BJ (cell line): Measurements from ENCODE around the gene RCAN3. TPM values are rescaled to one million over a fixed set of nuclear protein-coding genes. Genes with fewer than 3 reads are reported as not detected.
"Not testable (repeated sequence)": the region's sequence is repeated elsewhere in the genome, so short reads cannot be mapped to it uniquely, and the experiment has no call there.

Source experiments
- CTCF ChIA-PET: fragments of 350-600 bp; formaldehyde crosslinking; extraction: SDS; loops from one replicate; lab custom pipeline; 2021; ENCODE audit warnings: antibody characterized with exemption, inconsistent platforms; lab: Yijun Ruan, JAX
- POLR2A ChIA-PET: fragments of 300-600 bp; sonication (Branson Sonifier 250); formaldehyde crosslinking; extraction: SDS; loops from one replicate; lab custom pipeline; 2021; ENCODE audit warnings: antibody characterized with exemption; lab: Charles Lee
- DNase-seq: peaks from one replicate; pipeline ENCODE4 v3.0.0-alpha.2; 2011; ENCODE audit warnings: low read depth
- H3K27me3 ChIP-seq: 2 replicates; pipeline ENCODE4 v1.6.0; 2011; ENCODE audit warnings: low read length; ENCODE audit not compliant: control insufficient read depth, insufficient read depth
- H3K36me3 ChIP-seq: 2 replicates; pipeline ENCODE4 v1.5.1; 2011; ENCODE audit warnings: low read length; ENCODE audit not compliant: control insufficient read depth, insufficient read depth
- H3K4me3 ChIP-seq: 2 replicates; pipeline ENCODE4 v1.5.1; 2011; ENCODE audit warnings: low read depth, mild to moderate bottlenecking, control low read depth, low read length
- CTCF ChIP-seq: IDR thresholded peaks from 2 replicates; pipeline ENCODE4 v1.5.1; 2011; ENCODE audit warnings: low read depth, mild to moderate bottlenecking, control low read depth, inconsistent platforms, low read length, moderate library complexity; ENCODE audit not compliant: insufficient read depth
- polyA plus RNA-seq: library from polyadenylated mRNA; depleted of rRNA; stranded (reverse); fragments of >200 nt; gene quantifications from 2 replicates; pipeline ENCODE4 v1.2.3, GENCODE V29; 2011

Gene RCAN3
- polyA plus RNA-seq, 1 experiment: 7.6 TPM

- no peak for TF ChIP-seq CTCF
- H3K27me3 ChIP-seq: no peaks in the 10 kb centered on the region
- H3K4me3 ChIP-seq: no peak overlapping the region
- H3K36me3 ChIP-seq: peaks cover 4% of the 10 kb centered on the region
- POLR2A ChIA-PET: no interaction called here
- no peak for DNase-seq
- CTCF ChIA-PET: interaction anchor here (0.6 to 1.2 kb wide), 2 partner anchors 43 to 261 kb away, joined by 3 to 4 read pairs; no protein-coding TSS in a partner anchor
Measured at GRCh38 chr1:24459551-24460266, 42.9 kb upstream of the RCAN3 start.

- DNase-seq, POLR2A ChIA-PET, H3K36me3 ChIP-seq, H3K27me3 ChIP-seq, H3K4me3 ChIP-seq: not testable (repeated sequence)
- CTCF ChIA-PET: interaction anchor here (0.7 to 2.9 kb wide), 2 partner anchors 10 to 57 kb away, joined by 3 to 10 read pairs; no protein-coding TSS in a partner anchor
Measured at GRCh38 chr1:24462128-24462527, 40.5 kb upstream of the RCAN3 start.

- CTCF ChIA-PET: interaction anchor here (0.7 to 2.9 kb wide), 3 partner anchors 11 to 71 kb away, joined by 3 to 10 read pairs (median 3); no protein-coding TSS in a partner anchor
Measured at GRCh38 chr1:24463776-24464735, 38.6 kb upstream of the RCAN3 start.

GRCh38 chr1:24465099-24465498 is 37.5 kb upstream of the RCAN3 start:
- Histone ChIP-seq H3K36me3 (peaks cover 3% of the 10 kb centered on the region; the same call in 1 of the 2 replicates), H3K4me3 (no peak overlapping the region), H3K27me3 (no peaks in the 10 kb centered on the region)
- CTCF ChIA-PET: interaction anchor here (0.7 to 1.2 kb wide), 2 partner anchors 12 to 433 kb away, joined by 3 read pairs; no protein-coding TSS in a partner anchor
- POLR2A ChIA-PET: interaction anchor here (0.6 kb wide), 1 partner anchor 98 kb away, joined by 8 read pairs; no protein-coding TSS in a partner anchor
- no peak for DNase-seq
- no peak for TF ChIP-seq CTCF

More at GRCh38 chr1:24463776-24464735, 38.6 kb upstream of the RCAN3 start:
- peak; percentile 63 for DNase-seq
- Histone ChIP-seq H3K27me3 (no peaks in the 10 kb centered on the region), H3K36me3 (peaks cover 3% of the 10 kb centered on the region), H3K4me3 (no peak overlapping the region)
- POLR2A ChIA-PET: interaction anchor here (0.5 to 0.6 kb wide), 2 partner anchors 56 to 301 kb away, joined by 3 to 6 read pairs; no protein-coding TSS in a partner anchor
- no peak for TF ChIP-seq CTCF

GRCh38 chr1:24465638-24466037 is 37.0 kb upstream of the RCAN3 start:
- ChIA-PET POLR2A (no interaction called here), CTCF (interaction anchor here (0.7 to 1.2 kb wide), 2 partner anchors 12 to 433 kb away, joined by 3 read pairs; no protein-coding TSS in a partner anchor)
- TF ChIP-seq CTCF: no peak
- H3K4me3 ChIP-seq: no peak overlapping the region
- DNase-seq: no peak
- H3K36me3 ChIP-seq: peaks cover 3% of the 10 kb centered on the region; the same call in 1 of the 2 replicates
- no peaks in the 10 kb centered on the region for H3K27me3 ChIP-seq
